Nephron (organoid): ENCODE measurements around the gene SRGAP3.

Experiments used
- H3K27ac Mint-ChIP-seq, 3 experiments: 2 replicates each; pipeline ENCODE4 v1.8.0; 2020; ENCODE audit warnings: mixed read lengths in 3 of 3, mild to moderate bottlenecking in 2 of 3, moderate library complexity in 1 of 3
- H3K27me3 Mint-ChIP-seq: 2 replicates; pipeline ENCODE4 v1.8.0; 2021; ENCODE audit warnings: low read depth, mild to moderate bottlenecking, moderate library complexity, mixed read lengths
- H3K36me3 Mint-ChIP-seq: 2 replicates; pipeline ENCODE4 v1.8.0; 2020; ENCODE audit warnings: low read depth, mixed read lengths
- H3K4me1 Mint-ChIP-seq: 2 replicates; pipeline ENCODE4 v1.8.0; 2020; ENCODE audit warnings: mixed read lengths
- H3K4me3 Mint-ChIP-seq, 3 experiments: 2 replicates each; pipeline ENCODE4 v1.8.0; 2020; ENCODE audit warnings: mild to moderate bottlenecking in 3 of 3, mixed read lengths in 3 of 3, moderate library complexity in 2 of 3
- H3K9me3 Mint-ChIP-seq: 2 replicates; pipeline ENCODE4 v1.8.0; 2020; ENCODE audit warnings: mixed read lengths
- TF ChIP-seq, protein P1 (sequence below), 3 experiments: fragments of 200-600 bp; sonication (generic); IDR thresholded peaks; one replicate each; pipeline ENCODE4 v1.5.0; 2021; ENCODE audit warnings: antibody characterized with exemption in 3 of 3; ENCODE audit not compliant: unreplicated experiment in 3 of 3

Gene SRGAP3

DNA sequence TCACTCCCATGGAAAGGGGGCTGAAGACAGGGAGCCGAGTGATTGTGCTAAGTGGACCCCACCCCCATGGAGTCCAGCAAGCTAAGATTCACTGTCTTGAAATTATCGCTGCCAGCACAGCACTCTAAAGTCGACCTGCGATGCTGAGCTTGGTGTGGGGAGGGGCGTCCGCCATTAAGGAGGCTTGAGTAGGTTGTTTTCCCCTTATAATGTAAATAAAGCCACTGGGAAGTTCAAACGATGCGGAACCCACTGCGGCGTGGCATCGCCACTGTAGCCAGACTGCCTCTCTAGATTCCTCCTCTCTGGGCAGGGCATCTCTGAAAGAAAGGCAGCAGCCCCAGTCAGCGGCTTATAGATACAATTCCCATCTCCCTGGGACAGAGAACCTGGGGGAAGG, 10.9 kb upstream of the SRGAP3 start:
- Mint-ChIP-seq H3K27ac (no peak overlapping the region), H3K4me3 (no peak overlapping the region), H3K4me1 (no peaks in the 10 kb centered on the region), H3K27me3 (peaks cover 5% of the 10 kb centered on the region), H3K36me3 (peaks cover 4% of the 10 kb centered on the region), H3K9me3 (peaks cover 23% of the 10 kb centered on the region)
- TF ChIP-seq, protein P1, sequence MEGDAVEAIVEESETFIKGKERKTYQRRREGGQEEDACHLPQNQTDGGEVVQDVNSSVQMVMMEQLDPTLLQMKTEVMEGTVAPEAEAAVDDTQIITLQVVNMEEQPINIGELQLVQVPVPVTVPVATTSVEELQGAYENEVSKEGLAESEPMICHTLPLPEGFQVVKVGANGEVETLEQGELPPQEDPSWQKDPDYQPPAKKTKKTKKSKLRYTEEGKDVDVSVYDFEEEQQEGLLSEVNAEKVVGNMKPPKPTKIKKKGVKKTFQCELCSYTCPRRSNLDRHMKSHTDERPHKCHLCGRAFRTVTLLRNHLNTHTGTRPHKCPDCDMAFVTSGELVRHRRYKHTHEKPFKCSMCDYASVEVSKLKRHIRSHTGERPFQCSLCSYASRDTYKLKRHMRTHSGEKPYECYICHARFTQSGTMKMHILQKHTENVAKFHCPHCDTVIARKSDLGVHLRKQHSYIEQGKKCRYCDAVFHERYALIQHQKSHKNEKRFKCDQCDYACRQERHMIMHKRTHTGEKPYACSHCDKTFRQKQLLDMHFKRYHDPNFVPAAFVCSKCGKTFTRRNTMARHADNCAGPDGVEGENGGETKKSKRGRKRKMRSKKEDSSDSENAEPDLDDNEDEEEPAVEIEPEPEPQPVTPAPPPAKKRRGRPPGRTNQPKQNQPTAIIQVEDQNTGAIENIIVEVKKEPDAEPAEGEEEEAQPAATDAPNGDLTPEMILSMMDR (IDR thresholded peaks at IDR 0.05; ENCODE audit: unreplicated experiment in 3 of 3) = no peak

DNA sequence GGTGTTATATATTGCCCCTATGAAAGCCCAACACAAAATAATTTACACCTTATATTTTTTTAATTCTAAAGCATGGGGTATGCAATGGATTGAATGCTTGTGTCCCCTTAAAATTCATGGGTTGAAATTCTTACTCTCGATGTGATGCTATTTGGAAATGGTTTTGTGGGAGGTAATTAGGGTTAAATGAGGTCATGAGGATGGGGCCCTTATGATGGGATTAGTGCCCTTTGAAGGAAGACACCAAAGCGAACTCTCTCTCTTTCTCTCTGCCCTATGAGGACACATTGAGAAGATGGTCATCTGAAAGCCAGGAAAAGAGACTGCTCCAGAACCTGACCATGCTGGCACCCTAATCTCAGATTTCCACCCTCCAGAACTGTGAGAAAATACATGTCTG, 7.6 kb upstream of the SRGAP3 start:
- Mint-ChIP-seq H3K9me3 (peaks cover 4% of the 10 kb centered on the region), H3K4me3 (no peak overlapping the region), H3K4me1 (peaks cover 11% of the 10 kb centered on the region), H3K36me3 (peaks cover 4% of the 10 kb centered on the region), H3K27ac (no peak overlapping the region), H3K27me3 (peaks cover 5% of the 10 kb centered on the region)
- TF ChIP-seq, protein P1 (IDR thresholded peaks at IDR 0.05; ENCODE audit: unreplicated experiment in 3 of 3) = no peak

DNA sequence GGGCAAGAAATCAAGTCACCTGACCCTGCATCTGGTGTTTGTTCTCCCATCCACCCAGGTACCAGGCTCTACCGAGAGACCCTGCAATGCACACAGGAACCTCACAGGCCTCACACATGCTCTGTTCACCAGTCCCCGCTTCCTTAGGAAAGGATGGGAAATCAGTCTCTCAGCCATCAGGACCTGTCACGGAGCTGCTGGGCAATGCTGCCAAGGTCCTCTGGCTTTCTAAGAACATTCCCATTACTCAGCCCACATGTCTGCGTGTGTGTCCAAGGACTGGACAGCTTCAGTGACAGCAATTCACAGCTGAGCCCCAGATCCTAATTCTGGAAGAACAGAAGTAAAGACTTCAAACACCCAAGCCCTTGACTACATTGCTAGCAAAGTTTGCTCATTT, 6.5 kb upstream of the SRGAP3 start:
- no peaks in the 10 kb centered on the region for H3K36me3 Mint-ChIP-seq
- peaks cover 5% of the 10 kb centered on the region for H3K27me3 Mint-ChIP-seq
- H3K4me1 Mint-ChIP-seq = peaks cover 11% of the 10 kb centered on the region
- no peaks in the 10 kb centered on the region for H3K9me3 Mint-ChIP-seq
- H3K4me3 Mint-ChIP-seq = no peak overlapping the region
- H3K27ac Mint-ChIP-seq = no peak overlapping the region
- TF ChIP-seq, protein P1 (IDR thresholded peaks at IDR 0.05; ENCODE audit: unreplicated experiment in 3 of 3) = no peak

- Mint-ChIP-seq H3K4me1 (peaks cover 18% of the 10 kb centered on the region), H3K36me3 (no peaks in the 10 kb centered on the region), H3K9me3 (no peaks in the 10 kb centered on the region), H3K27me3 (peaks cover 5% of the 10 kb centered on the region), H3K27ac (no peak overlapping the region), H3K4me3 (no peak overlapping the region)
- TF ChIP-seq, protein P1 (IDR thresholded peaks at IDR 0.05; ENCODE audit: unreplicated experiment in 3 of 3) = no peak
Measured at GRCh38 chr3:9254764-9255163, 5.3 kb upstream of the SRGAP3 start.

DNA sequence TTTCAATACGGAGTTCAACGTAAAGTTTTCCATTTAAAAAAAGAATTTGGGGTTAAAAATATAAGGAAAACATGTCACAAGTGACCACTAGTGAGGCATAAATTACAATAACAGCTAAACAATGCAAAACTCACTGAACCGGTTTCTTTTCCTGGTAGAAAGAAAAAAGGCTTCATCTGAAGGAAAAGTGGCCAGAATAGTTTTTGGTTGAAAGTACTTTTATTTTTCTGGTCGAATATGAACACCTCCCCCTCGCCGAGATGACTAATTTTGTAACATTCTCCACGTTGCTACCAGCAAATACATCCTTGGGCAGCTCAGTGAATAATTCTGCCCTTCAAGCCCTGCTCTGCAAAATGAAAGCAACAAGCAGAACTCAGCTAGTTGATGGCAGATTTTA, 3.9 kb upstream of the SRGAP3 start:
- Mint-ChIP-seq H3K36me3 (no peaks in the 10 kb centered on the region), H3K4me1 (peaks cover 32% of the 10 kb centered on the region), H3K27ac (peak overlapping the region; percentile 5 to 76 (median 43)), H3K27me3 (peaks cover 5% of the 10 kb centered on the region), H3K4me3 (no peak overlapping the region), H3K9me3 (no peaks in the 10 kb centered on the region)
- TF ChIP-seq, protein P1 (IDR thresholded peaks at IDR 0.05; ENCODE audit: unreplicated experiment in 3 of 3) = no peak

GRCh38 chr3:9251055-9251786, 1.8 kb upstream of the SRGAP3 start:
- Mint-ChIP-seq H3K4me1 (peaks cover 51% of the 10 kb centered on the region), H3K9me3 (no peaks in the 10 kb centered on the region), H3K36me3 (no peaks in the 10 kb centered on the region), H3K27me3 (no peaks in the 10 kb centered on the region), H3K4me3 (peak overlapping the region in 1 of 3 experiments; percentile 49), H3K27ac (peak overlapping the region; percentile 33 to 91 (median 57))
- TF ChIP-seq, protein P1 (IDR thresholded peaks at IDR 0.05; ENCODE audit: unreplicated experiment in 3 of 3) = peak in 1 of 3 experiments; percentile 11
